GM12864 (cell line): ENCODE measurements around the gene TXLNG.

Experiments used
- DNase-seq: peaks from one replicate; pipeline ENCODE4 v3.0.0-alpha.2; 2011; ENCODE audit warnings: low read depth
- H3K4me3 ChIP-seq: 2 replicates; pipeline ENCODE4 v1.5.1; 2011; ENCODE audit warnings: mild to moderate bottlenecking, low read depth, low read length, control low read depth
- TF ChIP-seq, protein P1 (sequence below): IDR thresholded peaks from 2 replicates; pipeline ENCODE4 v1.5.1; 2011; ENCODE audit warnings: low read depth, mild to moderate bottlenecking, moderate library complexity, low read length, control low read depth, inconsistent platforms; ENCODE audit errors: missing control alignments

Gene TXLNG

DNA sequence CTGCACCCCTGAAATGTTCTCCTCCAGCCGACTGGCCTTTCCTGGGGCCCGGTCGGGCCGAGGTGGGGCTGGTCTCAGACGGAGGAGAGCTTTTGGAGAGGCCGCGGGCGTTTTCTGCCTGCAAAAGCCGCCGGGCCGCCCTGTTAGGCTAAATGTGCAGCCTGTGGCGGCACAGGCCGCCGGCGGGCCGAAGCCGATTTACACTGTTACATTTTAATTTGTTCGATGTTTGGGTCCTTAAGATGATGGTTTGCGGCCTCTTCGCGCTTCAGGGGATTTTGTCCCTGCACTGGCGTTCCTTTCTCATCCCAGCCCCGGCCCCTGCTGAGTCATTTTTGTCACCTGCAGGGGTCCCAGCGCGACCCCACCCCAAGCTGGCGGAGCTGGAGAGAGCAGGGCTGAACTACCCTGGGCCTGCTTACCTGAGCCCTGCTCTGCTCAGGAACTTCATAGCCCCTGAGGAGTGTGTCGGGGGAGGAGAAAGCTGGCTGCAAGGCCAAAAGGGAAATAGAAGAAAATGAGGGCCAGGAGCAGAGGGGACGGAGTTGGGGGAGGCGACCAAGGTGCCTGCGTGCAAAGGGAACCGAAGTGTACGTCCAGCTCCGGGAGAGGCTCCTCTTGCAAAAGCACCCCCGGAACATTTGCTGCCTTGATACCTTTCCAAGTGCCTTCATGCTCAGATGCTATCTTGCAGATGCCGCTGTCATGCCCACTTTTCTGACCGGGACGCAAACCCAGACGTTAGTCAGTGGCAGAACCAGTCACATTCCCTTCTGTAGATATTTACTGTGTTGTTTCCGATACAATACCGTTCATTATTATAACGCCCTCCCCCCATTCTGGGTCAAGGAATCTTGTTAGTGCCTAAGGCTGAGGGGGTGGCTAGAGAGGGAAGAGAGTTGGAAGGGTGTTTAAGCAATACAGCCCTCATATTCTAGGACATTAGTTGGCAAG lies 84.9 kb downstream of the TXLNG start:
- TF ChIP-seq, protein P1, sequence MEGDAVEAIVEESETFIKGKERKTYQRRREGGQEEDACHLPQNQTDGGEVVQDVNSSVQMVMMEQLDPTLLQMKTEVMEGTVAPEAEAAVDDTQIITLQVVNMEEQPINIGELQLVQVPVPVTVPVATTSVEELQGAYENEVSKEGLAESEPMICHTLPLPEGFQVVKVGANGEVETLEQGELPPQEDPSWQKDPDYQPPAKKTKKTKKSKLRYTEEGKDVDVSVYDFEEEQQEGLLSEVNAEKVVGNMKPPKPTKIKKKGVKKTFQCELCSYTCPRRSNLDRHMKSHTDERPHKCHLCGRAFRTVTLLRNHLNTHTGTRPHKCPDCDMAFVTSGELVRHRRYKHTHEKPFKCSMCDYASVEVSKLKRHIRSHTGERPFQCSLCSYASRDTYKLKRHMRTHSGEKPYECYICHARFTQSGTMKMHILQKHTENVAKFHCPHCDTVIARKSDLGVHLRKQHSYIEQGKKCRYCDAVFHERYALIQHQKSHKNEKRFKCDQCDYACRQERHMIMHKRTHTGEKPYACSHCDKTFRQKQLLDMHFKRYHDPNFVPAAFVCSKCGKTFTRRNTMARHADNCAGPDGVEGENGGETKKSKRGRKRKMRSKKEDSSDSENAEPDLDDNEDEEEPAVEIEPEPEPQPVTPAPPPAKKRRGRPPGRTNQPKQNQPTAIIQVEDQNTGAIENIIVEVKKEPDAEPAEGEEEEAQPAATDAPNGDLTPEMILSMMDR: no peak
- no peak for DNase-seq

DNA sequence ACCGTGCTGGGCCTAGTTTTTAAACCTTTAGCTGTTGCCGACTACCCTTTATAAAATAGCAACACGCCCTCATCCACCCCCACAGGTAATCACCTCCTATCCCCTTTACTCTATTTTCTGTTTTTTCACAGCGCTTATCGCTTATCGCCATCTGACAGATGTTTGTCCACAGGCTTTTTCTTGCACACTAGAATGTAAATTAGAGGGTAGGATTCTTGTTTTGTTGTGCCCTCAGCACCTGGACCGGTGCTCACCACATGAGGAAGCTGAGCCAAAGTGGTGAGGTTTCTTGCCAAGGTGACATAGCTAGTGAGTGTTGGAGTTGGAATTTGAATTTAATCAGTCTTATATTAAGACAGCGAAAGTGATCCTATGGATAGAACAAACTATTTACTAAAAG lies 86.8 kb downstream of the TXLNG start:
- no peak overlapping the region for H3K4me3 ChIP-seq
- TF ChIP-seq, protein P1: no peak
- no peak for DNase-seq

More for the DNA sequence above, 84.9 kb downstream of the TXLNG start:
- peak overlapping the region; percentile 59 for H3K4me3 ChIP-seq

DNA sequence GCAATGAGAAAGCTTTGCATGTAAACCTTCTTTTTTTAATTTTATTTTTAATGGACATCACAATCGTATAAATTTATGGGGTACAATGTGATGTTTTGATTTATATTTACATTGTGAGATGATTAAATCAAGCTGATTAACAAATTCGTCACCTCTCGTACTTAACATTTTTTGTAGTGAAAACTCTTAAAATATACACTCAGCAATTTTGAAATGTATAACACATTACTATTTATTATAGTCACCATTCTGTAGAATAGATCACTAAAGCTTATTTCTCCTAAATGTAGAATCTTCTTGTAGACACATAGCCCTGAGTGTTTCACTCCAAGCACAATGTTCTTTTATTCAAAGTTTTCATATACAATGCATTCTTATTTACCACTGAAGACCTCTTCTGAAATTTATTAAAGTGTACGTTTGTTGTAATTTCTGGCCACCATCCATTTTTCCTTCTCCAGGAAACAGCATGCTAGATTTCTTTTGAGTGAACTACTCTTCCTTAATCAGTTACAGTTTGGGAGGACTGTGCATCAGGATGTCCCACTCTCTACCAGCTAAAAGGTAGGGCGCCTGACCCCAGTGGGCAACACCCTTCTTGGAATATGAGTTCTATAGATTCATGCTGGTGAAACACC lies 88.3 kb downstream of the TXLNG start:
- DNase-seq: no peak
- TF ChIP-seq, protein P1: no peak
- no peak overlapping the region for H3K4me3 ChIP-seq

DNA sequence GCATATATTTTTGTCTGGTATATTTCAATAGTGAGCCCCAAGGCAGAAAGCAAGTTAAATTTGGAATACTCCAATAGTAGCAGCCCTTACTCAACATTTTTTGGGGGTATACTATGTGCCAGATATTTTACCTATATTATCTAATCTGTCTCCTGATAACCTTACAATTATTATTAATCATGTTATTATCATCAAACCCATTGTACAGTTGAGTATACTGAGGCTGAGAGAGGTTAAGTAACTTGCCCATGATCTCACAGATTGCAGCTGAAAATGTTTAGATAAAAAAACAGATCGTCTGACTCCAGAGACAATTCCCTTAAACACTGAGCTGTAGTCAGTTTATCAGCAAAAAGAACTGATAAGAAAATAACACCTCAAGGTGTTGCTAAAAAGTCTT lies 90.4 kb downstream of the TXLNG start:
- H3K4me3 ChIP-seq: no peak overlapping the region
- TF ChIP-seq, protein P1: no peak
- DNase-seq: no peak

DNA sequence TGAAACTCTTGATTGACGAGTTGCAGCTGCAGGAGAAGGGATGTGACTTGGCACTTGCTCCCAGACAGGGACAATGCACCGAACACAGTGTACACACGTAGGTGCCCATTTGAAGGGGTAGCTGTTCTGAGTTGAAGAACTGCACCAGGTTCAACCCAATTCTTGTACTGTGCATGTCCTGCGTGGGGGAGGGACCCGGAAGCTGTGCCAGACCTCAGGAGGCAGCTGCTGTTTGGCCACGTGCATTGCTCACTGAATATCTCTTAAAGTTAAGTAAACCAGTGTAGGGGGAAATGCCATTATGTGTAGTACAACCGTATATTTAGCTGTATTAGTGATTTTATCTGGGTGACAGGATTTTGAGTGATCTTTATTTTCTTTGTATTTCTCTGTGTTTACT lies 95.9 kb downstream of the TXLNG start:
- no peak overlapping the region; the same call in 1 of the 2 replicates for H3K4me3 ChIP-seq
- no peak for DNase-seq
- TF ChIP-seq, protein P1: no peak

DNA sequence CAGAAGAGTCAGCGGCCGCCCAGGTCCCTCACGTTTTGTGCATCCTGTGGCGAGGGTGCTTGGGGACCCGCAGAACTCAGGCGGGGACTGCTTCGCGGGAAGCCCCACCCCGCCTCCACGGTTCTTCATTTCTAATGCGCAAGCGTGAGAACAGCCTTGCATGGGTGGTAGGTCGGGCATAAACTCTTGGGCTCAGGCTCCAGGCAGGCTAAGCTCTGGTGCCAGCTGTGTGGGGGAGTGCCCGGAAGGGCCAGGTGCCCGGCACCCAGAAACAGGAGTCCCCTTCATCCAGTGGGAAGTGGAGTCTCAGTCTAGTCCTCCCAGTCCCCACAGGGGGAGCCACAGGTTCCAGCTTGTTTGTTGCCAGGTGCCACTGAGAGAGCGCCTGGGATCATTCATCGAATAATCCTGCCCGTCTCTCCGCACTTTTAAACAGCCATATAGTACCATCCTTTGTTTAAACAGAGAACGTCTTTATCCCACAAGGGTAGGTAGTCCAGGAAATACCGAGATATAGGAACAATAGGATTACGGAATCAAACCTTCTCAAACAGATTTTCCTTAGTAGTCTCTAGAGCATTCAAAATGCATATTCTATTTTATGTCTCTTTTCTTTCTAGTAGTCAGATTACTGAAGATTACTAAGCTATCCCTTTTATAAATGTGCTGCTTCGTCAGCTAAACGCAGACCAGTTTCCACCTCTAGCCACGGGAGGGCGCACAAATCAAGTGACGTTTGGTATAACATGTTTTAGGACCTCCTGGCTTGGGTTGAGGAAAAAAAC lies 96.6 kb downstream of the TXLNG start:
- TF ChIP-seq, protein P1: peak; percentile 58
- no peak for DNase-seq
- H3K4me3 ChIP-seq: peak overlapping the region; percentile 63
